HFFc6 (cell line): ENCODE measurements around the gene ZNF384. TPM values are rescaled to one million over a fixed set of nuclear protein-coding genes. Genes with fewer than 3 reads are reported as not detected.

ENCODE experiments used
- DNase-seq: peaks from one replicate; pipeline ENCODE4 v3.0.0-alpha.2; 2018
- H3K27ac Mint-ChIP-seq: 2 replicates; pipeline ENCODE4 v1.8.0; 2020; ENCODE audit warnings: mild to moderate bottlenecking, mixed read lengths
- H3K27me3 Mint-ChIP-seq: 2 replicates; pipeline ENCODE4 v1.8.0; 2021; ENCODE audit warnings: mild to moderate bottlenecking, moderate library complexity, mixed read lengths; ENCODE audit not compliant: insufficient read depth
- H3K36me3 Mint-ChIP-seq: 2 replicates; pipeline ENCODE4 v1.8.0; 2021; ENCODE audit warnings: low read depth, mixed read lengths
- H3K4me1 Mint-ChIP-seq: 2 replicates; pipeline ENCODE4 v1.8.0; 2020; ENCODE audit warnings: low read depth, mixed read lengths
- H3K4me3 Mint-ChIP-seq: 2 replicates; pipeline ENCODE4 v1.8.0; 2020; ENCODE audit warnings: mild to moderate bottlenecking, moderate library complexity, mixed read lengths
- H3K9me3 Mint-ChIP-seq: 2 replicates; pipeline ENCODE4 v1.8.0; 2020; ENCODE audit warnings: mild to moderate bottlenecking, mixed read lengths
- CTCF ChIP-seq: fragments of 200-600 bp; sonication (generic); IDR thresholded peaks from 2 replicates; pipeline ENCODE4 v1.5.0; 2021; ENCODE audit warnings: antibody characterized with exemption, mild to moderate bottlenecking
- total RNA-seq, 6 experiments: library from RNA; stranded (reverse); fragmentation: NEBNext Ultra II Directional; extraction: Animal tissue kit (Norgen Biotek cat#: 25700); gene quantifications; 2 replicates in 1 of 6; 3 replicates in 5 of 6; pipeline ENCODE4 v1.2.3, GENCODE V29; 2021

ZNF384 gene
- total RNA-seq, 6 experiments from 2014 or later, result 32.8 to 43.9 (median 41.1) TPM

- H3K4me3 Mint-ChIP-seq, result peak within 1 kb of the TSS; percentile 85
These were observed 11.5 kb upstream of the ZNF384 start, which contains the start of gene PIANP for GRCh38 chr12:6700646-6701051. Gene PIANP, minus strand, starts transcription at chr12:6700815. Its CDS starts 2,754 bp downstream, at chr12:6698061.

GRCh38 chr12:6699989-6700645 lies 10.9 kb upstream of the ZNF384 start:
- peaks cover 33% of the 10 kb centered on the region for H3K4me1 Mint-ChIP-seq
- no peak for DNase-seq
- no peak overlapping the region for H3K27ac Mint-ChIP-seq
- H3K9me3 Mint-ChIP-seq, result no peaks in the 10 kb centered on the region
- H3K4me3 Mint-ChIP-seq, result peak overlapping the region; percentile 82
- peaks cover 36% of the 10 kb centered on the region for H3K27me3 Mint-ChIP-seq
- TF ChIP-seq CTCF, result no peak
- no peaks in the 10 kb centered on the region for H3K36me3 Mint-ChIP-seq

More at GRCh38 chr12:6700646-6701051, 11.5 kb upstream of the ZNF384 start, which contains the start of gene PIANP:
- peaks cover 39% of the 10 kb centered on the region for H3K27me3 Mint-ChIP-seq
- H3K9me3 Mint-ChIP-seq, result no peaks in the 10 kb centered on the region
- H3K36me3 Mint-ChIP-seq, result no peaks in the 10 kb centered on the region
- no peak for DNase-seq
- no peak for TF ChIP-seq CTCF
- H3K27ac Mint-ChIP-seq, result peak within 1 kb of the TSS; percentile 26; the same call in 1 of the 2 replicates
- peaks cover 33% of the 10 kb centered on the region for H3K4me1 Mint-ChIP-seq

GRCh38 chr12:6699259-6699988 lies 10.2 kb upstream of the ZNF384 start:
- Mint-ChIP-seq H3K36me3 (no peaks in the 10 kb centered on the region), H3K27ac (peak overlapping the region; percentile 19), H3K4me1 (peaks cover 33% of the 10 kb centered on the region), H3K4me3 (peak overlapping the region; percentile 82), H3K9me3 (no peaks in the 10 kb centered on the region), H3K27me3 (peaks cover 31% of the 10 kb centered on the region)
- no peak for TF ChIP-seq CTCF
- DNase-seq, result no peak

- Mint-ChIP-seq H3K27me3 (peaks cover 27% of the 10 kb centered on the region), H3K4me1 (peaks cover 30% of the 10 kb centered on the region), H3K4me3 (no peak overlapping the region), H3K27ac (peak overlapping the region; percentile 40; the same call in 1 of the 2 replicates), H3K36me3 (no peaks in the 10 kb centered on the region), H3K9me3 (no peaks in the 10 kb centered on the region)
- no peak for TF ChIP-seq CTCF
- DNase-seq, result no peak
These were observed 9.3 kb upstream of the ZNF384 start for GRCh38 chr12:6698352-6699046.

- Mint-ChIP-seq H3K9me3 (no peaks in the 10 kb centered on the region), H3K27me3 (peaks cover 27% of the 10 kb centered on the region)
- TF ChIP-seq CTCF, result peak; percentile 83
These were observed 8.6 kb upstream of the ZNF384 start for GRCh38 chr12:6697584-6698351.

More at GRCh38 chr12:6697584-6698351, 8.6 kb upstream of the ZNF384 start:
- Mint-ChIP-seq H3K4me1 (peaks cover 28% of the 10 kb centered on the region), H3K27ac (peak overlapping the region; percentile 40), H3K4me3 (no peak overlapping the region), H3K36me3 (no peaks in the 10 kb centered on the region)
- DNase-seq, result peak; percentile 61
